ENCODE data around the gene ALB.
"Not testable (repeated sequence)": the region's sequence is repeated elsewhere in the genome, so short reads cannot be mapped to it uniquely, and the experiment has no call there.

The ALB gene

DNA sequence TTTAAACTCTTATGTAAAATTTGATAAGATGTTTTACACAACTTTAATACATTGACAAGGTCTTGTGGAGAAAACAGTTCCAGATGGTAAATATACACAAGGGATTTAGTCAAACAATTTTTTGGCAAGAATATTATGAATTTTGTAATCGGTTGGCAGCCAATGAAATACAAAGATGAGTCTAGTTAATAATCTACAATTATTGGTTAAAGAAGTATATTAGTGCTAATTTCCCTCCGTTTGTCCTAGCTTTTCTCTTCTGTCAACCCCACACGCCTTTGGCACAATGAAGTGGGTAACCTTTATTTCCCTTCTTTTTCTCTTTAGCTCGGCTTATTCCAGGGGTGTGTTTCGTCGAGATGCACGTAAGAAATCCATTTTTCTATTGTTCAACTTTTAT, at the start of gene ALB:
ALB (plus strand) TSS at position 246 of the 400 bp plus-strand sequence; CDS start at position 287, 41 bp downstream.
- no peak for DNase-seq (ENCODE audit: low read depth)

DNA sequence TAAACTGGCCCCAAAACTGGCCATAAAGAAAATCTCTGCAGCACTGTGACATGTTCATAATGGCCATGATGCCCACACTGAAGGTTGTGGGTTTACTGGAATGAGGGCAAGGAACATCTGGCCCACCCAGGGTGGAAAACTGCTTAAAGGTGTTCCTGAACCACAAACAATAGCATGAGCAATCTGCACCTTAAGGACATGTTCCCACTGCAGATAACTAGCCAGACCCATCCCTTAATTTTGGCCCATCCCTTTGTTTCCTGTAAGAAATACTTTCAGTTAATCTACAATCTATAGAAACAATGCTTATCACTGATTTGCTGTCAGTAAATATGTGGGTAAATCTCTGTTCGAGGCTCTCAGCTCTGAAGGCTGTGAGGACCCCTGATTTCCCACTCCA, 46.9 kb upstream of the ALB start:
- not testable (repeated sequence) for DNase-seq (ENCODE audit: low read depth)

DNA sequence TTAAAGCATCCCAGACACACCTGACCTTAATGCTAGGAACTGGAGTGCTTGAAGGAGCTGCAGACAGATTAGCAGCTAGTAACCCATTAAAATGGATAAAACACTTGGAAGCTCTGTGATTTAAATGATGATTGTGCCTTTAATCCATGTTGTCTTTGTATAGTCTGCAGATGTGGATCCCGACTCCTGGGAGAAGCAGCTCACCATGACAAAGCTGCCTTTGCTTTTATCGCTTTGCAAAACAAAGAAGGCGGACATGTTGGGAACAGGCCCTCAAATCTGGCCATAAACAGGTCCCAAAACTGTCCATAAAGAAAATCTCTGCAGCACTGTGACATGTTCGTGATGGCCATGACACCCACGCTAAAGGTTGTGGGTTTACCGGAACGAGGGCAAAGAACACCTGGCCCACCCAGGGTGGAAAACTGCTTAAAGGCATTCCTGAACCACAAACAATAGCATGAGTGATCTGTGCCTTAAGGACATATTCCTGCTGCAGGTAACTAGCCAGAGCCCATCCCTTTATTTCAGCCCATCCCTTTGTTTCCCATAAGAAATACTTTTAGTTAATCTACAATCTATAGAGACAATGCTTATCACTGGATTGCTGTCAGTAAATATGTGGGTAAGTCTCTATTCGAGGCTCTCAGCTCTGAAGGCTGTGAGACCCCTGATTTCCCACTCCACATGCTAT, 34.4 kb upstream of the ALB start:
- DNase-seq (ENCODE audit: low read depth): not testable (repeated sequence)

DNA sequence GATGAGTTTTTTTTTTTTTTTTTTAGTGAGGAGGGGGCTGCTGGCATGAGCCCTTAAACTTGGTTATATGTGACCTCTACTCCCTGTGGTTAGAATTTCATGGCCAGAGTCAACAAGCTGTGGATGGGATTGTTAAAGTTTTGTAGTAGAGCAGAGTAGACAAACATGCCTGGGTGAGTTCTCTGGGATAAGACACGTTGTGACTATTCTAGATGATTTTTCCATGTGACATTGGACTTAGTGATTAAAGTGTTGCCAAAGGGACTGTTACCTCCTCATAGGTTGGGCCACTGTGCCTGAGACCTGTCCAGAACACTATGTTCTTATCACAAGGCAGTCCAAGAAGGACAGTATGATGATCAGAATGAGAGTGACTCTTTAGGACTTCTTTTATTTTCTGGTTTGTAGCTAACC, 28.8 kb upstream of the ALB start:
- DNase-seq (ENCODE audit: low read depth): no peak

DNA sequence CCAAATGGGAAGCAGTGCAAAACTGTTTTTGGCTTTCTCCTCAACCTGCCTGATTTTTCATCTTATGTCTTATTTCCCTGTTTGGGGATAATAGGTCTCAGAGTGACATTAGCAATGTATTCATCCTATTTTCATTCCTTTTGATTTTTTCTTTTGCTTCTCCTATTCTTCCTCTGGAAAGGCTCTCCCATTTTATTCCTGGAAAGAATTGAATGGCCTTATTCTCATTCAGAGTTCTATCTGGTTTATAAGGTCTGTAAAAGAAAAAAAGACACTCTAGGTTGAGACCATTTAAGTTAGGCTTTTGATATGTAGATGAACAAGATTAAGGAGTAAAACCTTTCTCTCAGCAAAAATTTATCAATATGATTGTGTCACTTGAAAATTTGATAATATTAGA, 27.8 kb upstream of the ALB start:
- DNase-seq (ENCODE audit: low read depth): no peak

DNA sequence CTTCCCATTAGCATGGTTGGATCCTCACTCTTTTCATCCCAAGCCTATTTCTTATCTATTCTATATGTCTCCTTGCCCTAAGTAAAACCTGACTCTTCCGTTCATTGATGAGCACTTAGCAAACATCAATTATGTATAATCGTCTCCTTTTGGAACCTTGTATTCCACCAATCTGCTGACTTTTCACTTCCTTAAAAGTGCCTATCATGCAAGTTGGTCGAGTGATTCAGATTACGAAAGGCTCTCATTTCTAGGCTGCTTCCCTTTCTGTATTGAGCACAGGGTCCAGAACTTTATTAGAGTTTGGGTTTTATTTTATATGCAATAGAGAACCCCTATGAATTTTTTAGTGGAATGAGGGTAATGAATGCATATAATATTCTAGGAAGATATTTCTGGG, 27.1 kb upstream of the ALB start:
- DNase-seq (ENCODE audit: low read depth): no peak

DNA sequence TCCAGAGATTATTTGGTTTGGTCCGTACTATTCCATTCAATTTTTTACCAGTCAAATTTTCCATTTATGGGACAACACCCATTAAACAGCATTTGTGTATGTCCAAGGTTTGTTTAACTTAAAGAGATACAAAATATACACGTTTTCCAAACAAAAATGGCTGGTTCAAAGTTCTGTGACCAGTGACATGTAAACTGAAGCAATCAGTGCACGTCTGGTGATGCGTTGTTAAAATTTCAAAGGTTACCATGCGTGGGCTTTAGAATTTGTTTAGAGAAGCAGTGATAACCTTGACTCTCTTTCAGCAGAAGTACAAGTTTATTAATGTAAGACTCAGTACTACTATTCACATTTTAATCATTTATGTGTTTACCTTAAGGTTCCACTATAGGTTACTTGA, 25.2 kb upstream of the ALB start:
- no peak for DNase-seq (ENCODE audit: low read depth)

DNA sequence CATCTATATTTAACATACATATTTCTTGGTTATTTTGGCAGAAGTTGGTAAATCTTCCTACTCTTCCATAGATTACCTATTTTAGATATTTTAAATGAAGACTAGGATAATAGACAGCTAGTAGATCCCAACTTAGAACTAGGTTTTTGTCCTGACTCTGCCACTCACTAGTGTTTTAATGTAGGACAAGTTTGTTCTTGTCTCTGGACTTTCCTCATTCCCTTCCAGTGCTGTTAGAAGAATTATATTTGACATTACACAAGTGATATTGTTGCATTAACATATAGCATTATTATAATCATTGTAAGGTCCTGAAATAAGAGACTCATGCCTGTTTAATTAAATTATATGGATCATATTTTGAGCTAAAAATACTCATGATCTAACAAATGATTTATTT, 24.1 kb upstream of the ALB start:
- DNase-seq (ENCODE audit: low read depth): no peak

DNA sequence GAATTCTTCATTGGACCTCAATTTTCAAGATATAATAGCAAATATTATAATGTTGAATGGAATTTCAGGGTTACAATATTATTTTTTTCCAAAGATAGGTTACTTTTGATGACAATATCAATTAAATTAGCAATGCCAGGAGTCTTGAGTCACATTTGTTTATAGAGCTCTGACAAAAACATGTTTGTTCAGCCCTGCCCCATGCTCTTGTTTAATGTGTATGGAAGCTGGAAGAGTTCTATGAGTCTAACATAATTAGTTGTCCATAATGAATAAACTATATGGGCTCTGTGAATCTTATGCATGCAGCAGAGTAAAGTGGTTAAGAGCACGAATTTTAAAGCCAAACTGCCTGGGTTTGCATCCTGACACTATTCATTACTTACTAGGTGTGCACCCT, 22.9 kb upstream of the ALB start:
- DNase-seq (ENCODE audit: low read depth): no peak

DNA sequence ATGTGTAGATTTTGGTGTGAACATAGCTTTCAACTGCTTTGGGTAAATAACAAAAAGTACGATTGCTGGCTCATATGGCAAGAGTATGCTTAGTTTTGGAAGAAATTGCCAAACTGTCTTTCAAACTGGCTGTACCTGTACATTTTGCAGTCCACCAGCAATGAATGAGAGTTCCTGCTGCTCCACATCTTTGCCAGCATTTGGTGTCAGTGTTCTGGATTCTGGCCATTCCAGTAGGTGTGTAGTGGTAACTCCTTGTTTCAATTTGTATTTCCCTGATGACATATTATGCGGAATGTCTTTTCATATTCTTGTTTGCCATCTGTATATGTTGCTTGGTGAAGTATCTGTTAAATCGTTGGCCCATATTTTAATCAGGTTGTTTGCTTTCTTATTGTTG, 20.6 kb upstream of the ALB start:
- no peak for DNase-seq (ENCODE audit: low read depth)

DNA sequence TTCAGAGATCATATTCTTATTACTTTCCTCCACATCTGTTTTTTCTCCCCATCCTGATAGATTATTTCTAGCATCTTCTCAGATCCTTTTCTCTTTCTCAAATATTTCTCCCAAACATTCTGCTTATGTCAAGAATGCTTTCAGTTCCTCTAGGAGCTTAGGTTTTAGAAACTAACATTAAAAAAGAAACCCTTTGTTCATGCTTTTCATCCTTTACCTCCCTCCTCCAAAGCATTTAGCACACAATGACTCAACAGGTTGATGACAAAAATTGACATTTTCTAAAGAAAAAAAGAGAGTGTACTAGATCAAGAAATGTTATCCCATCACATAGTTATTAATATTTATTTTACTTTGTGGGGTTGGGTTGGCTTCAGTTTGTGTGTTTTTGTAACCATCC, 16.5 kb upstream of the ALB start:
- DNase-seq (ENCODE audit: low read depth): no peak

DNA sequence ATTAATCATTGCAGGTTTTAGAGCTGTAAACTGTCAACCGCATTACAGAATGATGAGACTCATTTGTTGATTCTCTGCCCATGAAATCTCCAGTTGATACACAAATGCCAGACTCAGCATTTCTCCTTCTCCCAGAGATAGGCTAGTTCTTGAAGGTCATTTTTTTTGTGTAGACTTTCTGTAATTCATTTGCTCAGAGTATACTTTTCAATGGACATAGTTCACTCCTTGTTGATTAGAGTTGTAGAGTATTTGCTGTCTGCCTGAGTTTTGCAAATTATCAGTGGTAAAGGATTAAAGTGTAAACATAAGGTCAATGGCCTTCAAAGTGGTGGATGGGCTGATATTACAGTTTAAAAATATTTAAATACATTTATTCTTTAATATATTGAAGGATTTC, 15.2 kb upstream of the ALB start:
- no peak for DNase-seq (ENCODE audit: low read depth)

DNA sequence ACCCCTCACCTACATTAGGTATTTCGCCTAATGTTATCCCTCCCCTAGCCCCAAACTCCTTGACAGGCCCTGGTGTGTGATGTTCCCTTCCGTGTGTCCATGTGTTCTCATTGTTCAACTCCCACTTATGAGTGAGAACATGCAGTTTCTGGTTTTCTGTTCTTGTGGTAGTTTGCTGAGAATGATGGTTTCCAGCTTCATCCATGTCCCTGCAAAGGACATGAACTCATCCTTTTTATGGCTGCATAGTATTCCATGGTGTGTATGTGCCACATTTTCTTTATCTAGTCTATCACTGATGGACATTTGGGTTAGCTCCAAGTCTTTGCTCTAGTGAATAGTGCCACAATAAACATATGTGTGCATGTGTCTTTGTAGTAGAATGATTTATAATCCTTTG, 14.4 kb upstream of the ALB start:
- not testable (repeated sequence) for DNase-seq (ENCODE audit: low read depth)

DNA sequence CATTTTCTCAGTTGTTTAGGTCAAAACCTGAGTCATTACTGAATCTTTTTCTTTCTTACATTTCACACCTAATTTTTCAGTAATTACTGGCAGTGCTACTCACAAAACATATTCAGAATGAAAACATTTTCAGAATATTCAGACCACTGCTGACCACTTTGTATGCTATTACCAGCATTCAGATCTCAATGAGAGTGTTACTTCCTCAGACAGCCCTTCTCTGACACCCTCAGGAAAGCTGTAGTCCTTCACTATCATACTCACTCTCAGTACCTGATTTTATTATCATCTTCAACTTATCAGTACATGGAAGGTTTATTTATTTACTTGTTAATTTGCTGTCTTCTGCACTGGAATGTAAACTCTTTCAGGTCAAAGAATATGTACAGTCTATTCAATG, 12.3 kb upstream of the ALB start:
- no peak for DNase-seq (ENCODE audit: low read depth)

DNA sequence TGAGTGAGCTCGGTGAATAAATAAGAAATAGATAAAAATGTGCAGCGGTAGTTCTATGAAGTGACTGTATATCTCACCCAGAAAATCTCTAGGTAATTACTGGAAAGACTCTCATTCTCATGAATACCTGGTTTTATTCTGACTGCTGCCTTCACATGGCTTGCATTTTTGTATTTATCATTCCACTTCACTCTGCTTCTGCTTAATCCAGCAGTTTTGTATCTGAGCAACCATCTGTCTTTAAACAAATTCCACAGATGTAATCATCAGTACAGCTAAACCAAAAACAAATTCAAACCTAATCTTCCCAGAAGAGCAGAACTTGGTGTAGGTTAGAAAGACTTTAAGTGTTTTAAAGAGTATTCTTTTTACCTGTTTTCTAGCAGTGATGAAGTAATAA, 11.2 kb upstream of the ALB start:
- DNase-seq (ENCODE audit: low read depth): no peak

DNA sequence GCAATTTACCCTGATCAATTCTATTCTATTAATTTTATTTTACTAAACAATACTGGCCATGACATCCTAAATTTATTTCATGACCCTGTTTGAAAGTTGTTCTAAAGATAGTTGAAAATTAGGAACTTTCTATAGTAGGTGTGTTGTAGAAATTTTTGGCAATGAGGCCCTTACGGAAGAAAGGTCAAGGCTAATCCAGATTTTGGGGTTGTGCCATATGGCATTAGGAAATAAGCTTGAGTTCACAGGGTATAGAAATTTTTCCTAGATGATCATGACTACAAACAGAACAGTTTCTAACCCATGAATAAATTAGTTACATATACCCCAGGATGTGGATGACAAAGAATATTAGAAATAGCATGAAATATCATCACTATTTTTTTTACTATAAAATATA, 7.8 kb upstream of the ALB start:
- no peak for DNase-seq (ENCODE audit: low read depth)

DNA sequence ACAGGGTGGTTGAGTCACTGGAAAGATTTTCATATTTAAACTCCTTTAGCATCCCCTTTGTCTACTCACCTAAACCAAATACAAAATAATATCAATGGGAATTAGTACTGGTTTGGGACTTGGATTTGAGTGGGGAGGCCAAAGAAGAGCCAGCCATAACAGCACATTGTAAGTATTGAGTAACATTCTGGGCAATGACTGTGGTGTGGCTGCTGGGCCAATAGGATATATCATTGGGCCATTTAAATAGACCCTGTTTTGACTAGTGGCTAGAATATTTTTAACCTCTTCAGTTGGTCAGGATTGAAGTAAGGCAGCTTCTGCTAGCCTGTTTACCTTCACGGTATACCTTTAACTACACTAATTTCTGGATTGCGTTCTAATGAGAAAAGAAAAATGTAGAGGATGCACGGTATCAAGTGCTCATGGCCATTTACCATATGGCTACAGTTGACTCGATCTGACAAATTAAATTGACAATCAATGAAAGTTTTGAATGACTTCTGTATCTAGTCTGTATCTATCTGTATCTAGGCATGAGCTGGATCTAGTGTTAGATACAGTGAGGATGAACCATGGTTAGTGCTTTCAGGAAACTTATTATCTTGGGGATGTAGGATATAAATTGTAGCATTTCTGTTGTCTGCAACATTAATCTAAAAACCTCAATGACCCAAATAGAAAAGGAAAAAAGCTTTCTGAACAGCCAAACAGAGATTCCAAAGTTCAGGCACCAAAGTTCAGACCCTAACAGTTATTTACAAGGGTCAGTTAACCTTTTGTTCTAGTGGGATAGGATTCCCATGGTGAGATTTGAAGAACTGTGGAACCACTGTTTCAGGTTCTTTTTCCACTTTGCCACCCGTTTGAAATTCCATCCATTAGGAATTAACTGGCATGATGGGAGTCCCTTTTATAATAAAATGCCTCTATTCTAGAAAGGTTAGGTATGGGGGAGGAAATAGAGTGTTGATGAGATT, 6.8 kb upstream of the ALB start:
- DNase-seq (ENCODE audit: low read depth): no peak

DNA sequence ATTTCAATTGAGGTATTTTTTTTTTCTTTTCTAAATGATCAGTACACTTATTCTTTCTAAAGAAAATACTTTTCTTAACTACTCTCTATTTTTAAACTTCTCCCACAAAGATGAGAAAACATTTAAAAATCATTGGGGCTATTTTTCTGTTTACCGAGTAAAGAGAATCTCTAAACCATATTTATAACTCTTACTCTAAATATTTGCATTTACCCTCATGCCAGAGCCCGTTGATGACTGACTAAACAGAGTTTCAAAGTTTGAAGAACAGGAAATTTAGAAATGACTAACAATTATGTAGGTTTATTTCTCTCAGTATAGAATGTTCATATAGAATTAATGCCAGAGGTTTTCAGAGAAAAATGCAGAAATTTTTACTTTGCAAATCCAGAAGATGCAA, 2.7 kb upstream of the ALB start:
- no peak for DNase-seq (ENCODE audit: low read depth)

DNA sequence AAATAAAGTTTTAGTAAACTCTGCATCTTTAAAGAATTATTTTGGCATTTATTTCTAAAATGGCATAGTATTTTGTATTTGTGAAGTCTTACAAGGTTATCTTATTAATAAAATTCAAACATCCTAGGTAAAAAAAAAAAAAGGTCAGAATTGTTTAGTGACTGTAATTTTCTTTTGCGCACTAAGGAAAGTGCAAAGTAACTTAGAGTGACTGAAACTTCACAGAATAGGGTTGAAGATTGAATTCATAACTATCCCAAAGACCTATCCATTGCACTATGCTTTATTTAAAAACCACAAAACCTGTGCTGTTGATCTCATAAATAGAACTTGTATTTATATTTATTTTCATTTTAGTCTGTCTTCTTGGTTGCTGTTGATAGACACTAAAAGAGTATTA, 370 bp downstream of the ALB start:
- DNase-seq (ENCODE audit: low read depth): no peak

DNA sequence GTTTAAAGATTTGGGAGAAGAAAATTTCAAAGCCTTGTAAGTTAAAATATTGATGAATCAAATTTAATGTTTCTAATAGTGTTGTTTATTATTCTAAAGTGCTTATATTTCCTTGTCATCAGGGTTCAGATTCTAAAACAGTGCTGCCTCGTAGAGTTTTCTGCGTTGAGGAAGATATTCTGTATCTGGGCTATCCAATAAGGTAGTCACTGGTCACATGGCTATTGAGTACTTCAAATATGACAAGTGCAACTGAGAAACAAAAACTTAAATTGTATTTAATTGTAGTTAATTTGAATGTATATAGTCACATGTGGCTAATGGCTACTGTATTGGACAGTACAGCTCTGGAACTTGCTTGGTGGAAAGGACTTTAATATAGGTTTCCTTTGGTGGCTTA, 1.1 kb downstream of the ALB start:
- DNase-seq (ENCODE audit: low read depth): no peak

DNA sequence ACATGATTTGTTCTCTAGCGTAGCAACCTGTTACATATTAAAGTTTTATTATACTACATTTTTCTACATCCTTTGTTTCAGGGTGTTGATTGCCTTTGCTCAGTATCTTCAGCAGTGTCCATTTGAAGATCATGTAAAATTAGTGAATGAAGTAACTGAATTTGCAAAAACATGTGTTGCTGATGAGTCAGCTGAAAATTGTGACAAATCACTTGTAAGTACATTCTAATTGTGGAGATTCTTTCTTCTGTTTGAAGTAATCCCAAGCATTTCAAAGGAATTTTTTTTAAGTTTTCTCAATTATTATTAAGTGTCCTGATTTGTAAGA, 2.4 kb downstream of the ALB start:
- DNase-seq (ENCODE audit: low read depth): no peak

DNA sequence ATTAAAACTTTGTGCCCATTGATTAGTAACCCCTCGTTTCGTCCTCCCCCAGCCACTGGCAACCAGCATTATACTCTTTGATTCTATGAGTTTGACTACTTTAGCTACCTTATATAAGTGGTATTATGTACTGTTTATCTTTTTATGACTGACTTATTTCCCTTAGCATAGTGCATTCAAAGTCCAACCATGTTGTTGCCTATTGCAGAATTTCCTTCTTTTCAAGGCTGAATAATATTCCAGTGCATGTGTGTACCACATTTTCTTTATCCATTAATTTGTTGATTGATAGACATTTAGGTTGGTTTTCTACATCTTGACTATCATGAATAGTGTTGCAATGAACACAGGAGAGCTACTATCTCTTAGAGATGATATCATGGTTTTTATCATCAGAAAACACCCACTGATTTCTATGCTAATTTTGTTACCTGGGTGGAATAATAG, 3.2 kb downstream of the ALB start:
- DNase-seq (ENCODE audit: low read depth): no peak

DNA sequence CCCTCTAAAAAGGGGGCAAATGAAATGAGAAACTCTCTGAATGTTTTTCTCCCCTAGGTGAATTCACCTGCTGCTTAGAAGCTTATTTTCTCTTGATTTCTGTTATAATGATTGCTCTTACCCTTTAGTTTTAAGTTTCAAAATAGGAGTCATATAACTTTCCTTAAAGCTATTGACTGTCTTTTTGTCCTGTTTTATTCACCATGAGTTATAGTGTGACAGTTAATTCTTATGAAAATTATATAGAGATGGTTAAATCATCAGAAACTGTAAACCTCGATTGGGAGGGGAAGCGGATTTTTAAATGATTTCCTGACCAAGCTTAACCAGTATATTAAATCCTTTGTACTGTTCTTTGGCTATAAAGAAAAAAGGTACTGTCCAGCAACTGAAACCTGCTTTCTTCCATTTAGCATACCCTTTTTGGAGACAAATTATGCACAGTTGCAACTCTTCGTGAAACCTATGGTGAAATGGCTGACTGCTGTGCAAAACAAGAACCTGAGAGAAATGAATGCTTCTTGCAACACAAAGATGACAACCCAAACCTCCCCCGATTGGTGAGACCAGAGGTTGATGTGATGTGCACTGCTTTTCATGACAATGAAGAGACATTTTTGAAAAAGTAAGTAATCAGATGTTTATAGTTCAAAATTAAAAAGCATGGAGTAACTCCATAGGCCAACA, 4.2 kb downstream of the ALB start:
- DNase-seq (ENCODE audit: low read depth): no peak

Data from fibroblast of gingiva (primary cell).